ENCODE data around the gene TFDP2. TPM values are rescaled to one million over a fixed set of nuclear protein-coding genes. Genes with fewer than 3 reads are reported as not detected.

The TFDP2 gene
- total RNA-seq, 6 donors from 2014 or later = 25.1 to 48.5 (median 30.8) TPM

GRCh38 chr3:142051351-142051750, 98.0 kb downstream of the TFDP2 start:
- H3K4me3 ChIP-seq = no peak overlapping the region
- H3K9me3 ChIP-seq = no peaks in the 10 kb centered on the region
- H3K27me3 ChIP-seq = no peaks in the 10 kb centered on the region
- no peak overlapping the region for H3K27ac ChIP-seq
- H3K36me3 ChIP-seq = no peaks in the 10 kb centered on the region
- no peaks in the 10 kb centered on the region for H3K4me1 ChIP-seq
- DNase-seq (no peak), ATAC-seq (ENCODE audit: low FRiP score in 2 of 2) (no peak)
- no peak for TF ChIP-seq CTCF (IDR thresholded peaks at IDR 0.05)
- no peak for TF ChIP-seq EP300 (IDR thresholded peaks at IDR 0.05)
- no peak for TF ChIP-seq POLR2AphosphoS5 (IDR thresholded peaks at IDR 0.05)
- no peak for TF ChIP-seq POLR2A (IDR thresholded peaks at IDR 0.05)
- WGBS, 2 donors = 98% methylated on average over 6 of the region's 6 CpGs

- ATAC-seq (ENCODE audit: low FRiP score in 2 of 2) = no peak
- no peak for TF ChIP-seq POLR2A (IDR thresholded peaks at IDR 0.05)
- no peak for TF ChIP-seq CTCF (IDR thresholded peaks at IDR 0.05)
- no peak for TF ChIP-seq POLR2AphosphoS5 (IDR thresholded peaks at IDR 0.05)
- TF ChIP-seq EP300 (IDR thresholded peaks at IDR 0.05) = no peak
- Histone ChIP-seq H3K9me3 (no peaks in the 10 kb centered on the region), H3K27me3 (no peaks in the 10 kb centered on the region), H3K4me1 (no peaks in the 10 kb centered on the region), H3K4me3 (no peak overlapping the region), H3K36me3 (no peaks in the 10 kb centered on the region), H3K27ac (no peak overlapping the region)
- WGBS, 2 donors = 38 to 39% methylated on average over 1 of the region's 1 CpG
- no peak for DNase-seq
Measured at GRCh38 chr3:142047021-142047369, 102.3 kb downstream of the TFDP2 start.

- WGBS, 2 donors = 54 to 74% methylated on average over 6 of the region's 6 CpGs
- Histone ChIP-seq H3K27me3 (no peaks in the 10 kb centered on the region), H3K4me1 (no peaks in the 10 kb centered on the region), H3K27ac (no peak overlapping the region), H3K4me3 (no peak overlapping the region), H3K9me3 (no peaks in the 10 kb centered on the region), H3K36me3 (no peaks in the 10 kb centered on the region)
- ATAC-seq (ENCODE audit: low FRiP score in 2 of 2) = no peak
- no peak for DNase-seq
- no peak for TF ChIP-seq POLR2AphosphoS5 (IDR thresholded peaks at IDR 0.05)
- TF ChIP-seq CTCF (IDR thresholded peaks at IDR 0.05) = no peak
- no peak for TF ChIP-seq POLR2A (IDR thresholded peaks at IDR 0.05)
- TF ChIP-seq EP300 (IDR thresholded peaks at IDR 0.05) = no peak
Measured at GRCh38 chr3:142046320-142047020, 102.9 kb downstream of the TFDP2 start.

GRCh38 chr3:142040941-142041491, 108.3 kb downstream of the TFDP2 start:
- no peaks in the 10 kb centered on the region for H3K27me3 ChIP-seq
- no peaks in the 10 kb centered on the region for H3K36me3 ChIP-seq
- no peak for DNase-seq
- WGBS, 2 donors = 89 to 92% methylated on average over 2 of the region's 2 CpGs
- H3K4me3 ChIP-seq = no peak overlapping the region
- H3K9me3 ChIP-seq = no peaks in the 10 kb centered on the region
- ATAC-seq (ENCODE audit: low FRiP score in 2 of 2) = no peak
- H3K4me1 ChIP-seq = no peaks in the 10 kb centered on the region
- H3K27ac ChIP-seq = no peak overlapping the region
- no peak for TF ChIP-seq CTCF (IDR thresholded peaks at IDR 0.05)
- no peak for TF ChIP-seq EP300 (IDR thresholded peaks at IDR 0.05)
